GM12878 (cell line): ENCODE results near the gene NEK8. TPM values are rescaled to one million over a fixed set of nuclear protein-coding genes. Genes with fewer than 3 reads are reported as not detected.

Experiments used
- ATF2 ChIP-seq: IDR thresholded peaks from 2 replicates; pipeline ENCODE4 v1.6.1; 2012; ENCODE audit warnings: low read length, inconsistent platforms
- CEBPB ChIP-seq, 2 experiments: fragments of 150-350 bp in 1 of 2; IDR thresholded peaks; 2 replicates each; pipeline ENCODE4 v1.6.1; 2012 to 2014; ENCODE audit warnings: low read depth in 2 of 2, low read length in 2 of 2, borderline replicate concordance in 1 of 2, inconsistent platforms in 1 of 2
- CHD2 ChIP-seq: IDR thresholded peaks from 2 replicates; pipeline ENCODE4 v1.6.1; 2011; ENCODE audit warnings: low read depth, low read length, improper control_type of control experiment, borderline replicate concordance
- DPF2 ChIP-seq: fragments of 450-650 bp; IDR thresholded peaks from 2 replicates; pipeline ENCODE4 v1.6.1; 2017; ENCODE audit warnings: mild to moderate bottlenecking
- EED ChIP-seq: sonication (generic); IDR thresholded peaks from 2 replicates; pipeline ENCODE4 v1.6.1; 2016; ENCODE audit warnings: antibody characterized with exemption, low read depth
- EZH2 ChIP-seq: IDR thresholded peaks from 2 replicates; pipeline ENCODE4 v1.6.1; 2012; ENCODE audit warnings: low read depth, mild to moderate bottlenecking, control low read depth, inconsistent platforms, low read length, borderline replicate concordance; ENCODE audit not compliant: control insufficient read depth
- HDAC6 ChIP-seq: fragments of 200-600 bp; sonication (generic); IDR thresholded peaks from one replicate; pipeline ENCODE4 v1.8.0; 2017; ENCODE audit warnings: antibody characterized with exemption; ENCODE audit not compliant: unreplicated experiment
- IRF4 ChIP-seq: IDR thresholded peaks from 2 replicates; pipeline ENCODE4 v1.6.1; 2011; ENCODE audit warnings: low read depth, low read length
- NBN ChIP-seq: fragments of 450-650 bp; IDR thresholded peaks from 2 replicates; pipeline ENCODE4 v1.6.1; 2016
- NFIC ChIP-seq: IDR thresholded peaks from 2 replicates; pipeline ENCODE4 v1.6.1; 2012; ENCODE audit warnings: low read depth, mild to moderate bottlenecking, inconsistent platforms, low read length, moderate library complexity
- PRDM15 ChIP-seq: fragments of 450-650 bp; formaldehyde crosslinking; IDR thresholded peaks from 2 replicates; pipeline ENCODE4 v1.4.0; 2020; ENCODE audit warnings: mild to moderate bottlenecking, moderate library complexity
- RB1 ChIP-seq: fragments of 450-650 bp; formaldehyde crosslinking; IDR thresholded peaks from 2 replicates; pipeline ENCODE4 v1.6.1; 2017; ENCODE audit warnings: mild to moderate bottlenecking, borderline replicate concordance
- TAF1 ChIP-seq: IDR thresholded peaks from 2 replicates; pipeline ENCODE4 v1.6.1; 2011; ENCODE audit warnings: mild to moderate bottlenecking, low read depth, low read length, borderline replicate concordance
- ZNF207 ChIP-seq: fragments of 450-650 bp; IDR thresholded peaks from 2 replicates; pipeline ENCODE4 v1.6.1; 2014; ENCODE audit warnings: antibody characterized with exemption, mild to moderate bottlenecking, borderline replicate concordance
- polyA plus RNA-seq, 11 experiments: library from polyadenylated mRNA; depleted of rRNA in 4 of 11; unstranded in 6 of 11; stranded (reverse) in 5 of 11; fragments of >200 nt; fragmentation: Nextera tagmentation in 4 of 11; fragmentation: Illumina TruSeq in 1 of 11; extraction: Ambion mirVana in 4 of 11; extraction: Trizol in 1 of 11; gene quantifications; 1 replicate in 1 of 11; 2 replicates in 10 of 11; pipeline versions ENCODE4 v1.2.1 to v1.2.3, GENCODE V29; 2011 to 2016; ENCODE audit warnings: inconsistent platforms in 2 of 11, missing spikeins in 2 of 11, low read depth in 1 of 11
- total RNA-seq, 4 experiments: library from RNA; depleted of rRNA in 3 of 4; stranded (reverse); fragments of >200 nt in 3 of 4; fragmentation: Illumina TruSeq in 1 of 4; extraction: Trizol in 1 of 4; gene quantifications; 2 replicates each; pipeline versions ENCODE4 v1.2.1 to v1.2.3, GENCODE V29; 2013 to 2021
- TF ChIP-seq, protein P1 (sequence below): IDR thresholded peaks from 2 replicates; pipeline ENCODE4 v1.6.1; 2011; ENCODE audit warnings: borderline replicate concordance, low read depth, mild to moderate bottlenecking, moderate library complexity, mixed read lengths, low read length; ENCODE audit not compliant: insufficient read depth; ENCODE audit errors: extremely low read length
- TF ChIP-seq, protein P2 (sequence below): IDR thresholded peaks from 2 replicates; pipeline ENCODE4 v1.6.1; 2012; ENCODE audit warnings: low read depth, low read length, improper control_type of control experiment
- TF ChIP-seq, protein P3 (sequence below), 3 experiments: IDR thresholded peaks in 2 of 3; conservative IDR thresholded peaks in 1 of 3; 2 replicates each; pipeline ENCODE4 v1.5.1; 2011; ENCODE audit warnings: low read depth in 3 of 3, low read length in 3 of 3, mild to moderate bottlenecking in 3 of 3, control low read depth in 2 of 3, moderate library complexity in 2 of 3, inconsistent platforms in 1 of 3, mixed read lengths in 1 of 3; ENCODE audit not compliant: control insufficient read depth in 2 of 3, insufficient read depth in 1 of 3; ENCODE audit errors: extremely low read depth in 1 of 3

NEK8 gene
- total and polyA plus RNA-seq, 10 of the 15 experiments (the other 5 are each of a cell fraction or from before 2014, with no cell fraction given) = 2.3 to 14.3 (median 9.4) TPM

- TF ChIP-seq PRDM15 = no peak
- TF ChIP-seq RB1 = no peak
- no peak for TF ChIP-seq CHD2
- peak; percentile 65; the same call in 1 of the 2 replicates for TF ChIP-seq DPF2
- TF ChIP-seq, protein P1, sequence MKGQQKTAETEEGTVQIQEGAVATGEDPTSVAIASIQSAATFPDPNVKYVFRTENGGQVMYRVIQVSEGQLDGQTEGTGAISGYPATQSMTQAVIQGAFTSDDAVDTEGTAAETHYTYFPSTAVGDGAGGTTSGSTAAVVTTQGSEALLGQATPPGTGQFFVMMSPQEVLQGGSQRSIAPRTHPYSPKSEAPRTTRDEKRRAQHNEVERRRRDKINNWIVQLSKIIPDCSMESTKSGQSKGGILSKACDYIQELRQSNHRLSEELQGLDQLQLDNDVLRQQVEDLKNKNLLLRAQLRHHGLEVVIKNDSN = peak; percentile 36
- TF ChIP-seq, protein P2, sequence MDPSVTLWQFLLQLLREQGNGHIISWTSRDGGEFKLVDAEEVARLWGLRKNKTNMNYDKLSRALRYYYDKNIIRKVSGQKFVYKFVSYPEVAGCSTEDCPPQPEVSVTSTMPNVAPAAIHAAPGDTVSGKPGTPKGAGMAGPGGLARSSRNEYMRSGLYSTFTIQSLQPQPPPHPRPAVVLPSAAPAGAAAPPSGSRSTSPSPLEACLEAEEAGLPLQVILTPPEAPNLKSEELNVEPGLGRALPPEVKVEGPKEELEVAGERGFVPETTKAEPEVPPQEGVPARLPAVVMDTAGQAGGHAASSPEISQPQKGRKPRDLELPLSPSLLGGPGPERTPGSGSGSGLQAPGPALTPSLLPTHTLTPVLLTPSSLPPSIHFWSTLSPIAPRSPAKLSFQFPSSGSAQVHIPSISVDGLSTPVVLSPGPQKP = no peak
- TF ChIP-seq HDAC6 = no peak
- no peak for TF ChIP-seq CEBPB (IDR thresholded peaks at IDR 0.05; ENCODE audit: borderline replicate concordance in 1 of 2, low read depth in 2 of 2, low read length in 2 of 2)
- peak; percentile 28; the same call in 1 of the 2 replicates for TF ChIP-seq NBN
- no peak for TF ChIP-seq ATF2
- TF ChIP-seq IRF4 = 0 out of 2 replicates have a peak, but pooled peaks have one; percentile 13
- no peak for TF ChIP-seq TAF1
- no peak for TF ChIP-seq EZH2
- no peak for TF ChIP-seq ZNF207
- peak; percentile 95 for TF ChIP-seq EED
- TF ChIP-seq NFIC = no peak
- TF ChIP-seq, protein P3, sequence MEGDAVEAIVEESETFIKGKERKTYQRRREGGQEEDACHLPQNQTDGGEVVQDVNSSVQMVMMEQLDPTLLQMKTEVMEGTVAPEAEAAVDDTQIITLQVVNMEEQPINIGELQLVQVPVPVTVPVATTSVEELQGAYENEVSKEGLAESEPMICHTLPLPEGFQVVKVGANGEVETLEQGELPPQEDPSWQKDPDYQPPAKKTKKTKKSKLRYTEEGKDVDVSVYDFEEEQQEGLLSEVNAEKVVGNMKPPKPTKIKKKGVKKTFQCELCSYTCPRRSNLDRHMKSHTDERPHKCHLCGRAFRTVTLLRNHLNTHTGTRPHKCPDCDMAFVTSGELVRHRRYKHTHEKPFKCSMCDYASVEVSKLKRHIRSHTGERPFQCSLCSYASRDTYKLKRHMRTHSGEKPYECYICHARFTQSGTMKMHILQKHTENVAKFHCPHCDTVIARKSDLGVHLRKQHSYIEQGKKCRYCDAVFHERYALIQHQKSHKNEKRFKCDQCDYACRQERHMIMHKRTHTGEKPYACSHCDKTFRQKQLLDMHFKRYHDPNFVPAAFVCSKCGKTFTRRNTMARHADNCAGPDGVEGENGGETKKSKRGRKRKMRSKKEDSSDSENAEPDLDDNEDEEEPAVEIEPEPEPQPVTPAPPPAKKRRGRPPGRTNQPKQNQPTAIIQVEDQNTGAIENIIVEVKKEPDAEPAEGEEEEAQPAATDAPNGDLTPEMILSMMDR (IDR thresholded peaks at IDR 0.05 in 2 of 3, conservative IDR thresholded peaks at IDR 0.05 in 1 of 3; ENCODE audit: control insufficient read depth in 2 of 3, extremely low read depth in 1 of 3, insufficient read depth in 1 of 3, low read depth in 3 of 3, low read length in 3 of 3) = no peak
Measured at GRCh38 chr17:28738680-28739384, 10.2 kb downstream of the NEK8 start (continued).
